GM13976 (cell line): Measurements from ENCODE around the gene KCNAB1.

Experiments used
- DNase-seq: peaks from one replicate; pipeline ENCODE4 v3.0.0; 2012; ENCODE audit warnings: low spot score
- in situ Hi-C: fragments of 300-500 bp; cut with MboI; formaldehyde crosslinking; loops from one replicate; pipeline ENCODE4 v1.12.0; 2022; ENCODE audit warnings: low sequenced_read_pairs, mixed read lengths, inconsistent platforms; ENCODE audit not compliant: unreplicated experiment
- TF ChIP-seq, protein P1 (sequence below): IDR thresholded peaks from 2 replicates; pipeline ENCODE4 v1.5.1; 2012; ENCODE audit warnings: borderline replicate concordance, mild to moderate bottlenecking; ENCODE audit not compliant: insufficient read depth; ENCODE audit errors: extremely low read depth, missing control alignments, control extremely low read depth

The KCNAB1 gene

DNA sequence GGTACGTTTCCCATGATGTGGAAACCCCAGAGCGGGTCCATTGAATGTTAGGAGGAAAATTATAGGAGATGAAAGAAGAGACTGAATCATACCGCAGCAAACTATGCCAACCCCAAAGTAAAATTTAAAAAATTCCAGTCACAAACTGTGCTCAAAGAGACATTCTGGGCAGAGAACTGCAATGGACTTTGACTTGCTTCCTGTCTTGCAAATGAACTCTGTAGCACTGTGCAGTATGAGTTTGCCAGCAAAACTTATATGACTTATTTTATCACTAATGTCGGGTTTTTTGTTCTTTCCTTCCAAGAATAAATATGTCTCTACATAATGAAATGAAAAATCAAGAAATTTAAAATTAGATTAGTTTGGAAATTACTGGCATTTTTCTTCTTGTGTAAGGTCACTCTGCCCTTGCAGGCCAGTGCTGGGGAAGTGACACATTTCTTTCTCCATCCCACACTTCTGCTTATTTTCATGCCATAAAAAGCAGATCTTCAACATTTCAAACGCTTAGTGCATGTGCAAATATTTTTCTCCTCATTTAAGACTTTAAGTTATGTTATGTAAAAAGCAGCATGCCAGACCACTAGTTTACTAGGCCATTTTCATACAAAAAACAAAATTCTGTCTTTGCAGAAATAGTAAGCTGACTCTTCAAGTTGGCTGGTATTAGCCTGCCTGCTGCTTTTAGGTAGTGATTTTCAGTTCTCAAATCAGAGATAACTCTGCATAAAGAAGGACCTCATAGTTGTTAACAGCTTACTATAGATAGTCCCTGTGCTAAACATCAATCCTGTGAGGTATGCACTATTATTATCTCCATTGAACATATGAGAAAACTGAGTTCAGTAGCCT, 466.8 kb downstream of the KCNAB1 start:
- TF ChIP-seq, protein P1, sequence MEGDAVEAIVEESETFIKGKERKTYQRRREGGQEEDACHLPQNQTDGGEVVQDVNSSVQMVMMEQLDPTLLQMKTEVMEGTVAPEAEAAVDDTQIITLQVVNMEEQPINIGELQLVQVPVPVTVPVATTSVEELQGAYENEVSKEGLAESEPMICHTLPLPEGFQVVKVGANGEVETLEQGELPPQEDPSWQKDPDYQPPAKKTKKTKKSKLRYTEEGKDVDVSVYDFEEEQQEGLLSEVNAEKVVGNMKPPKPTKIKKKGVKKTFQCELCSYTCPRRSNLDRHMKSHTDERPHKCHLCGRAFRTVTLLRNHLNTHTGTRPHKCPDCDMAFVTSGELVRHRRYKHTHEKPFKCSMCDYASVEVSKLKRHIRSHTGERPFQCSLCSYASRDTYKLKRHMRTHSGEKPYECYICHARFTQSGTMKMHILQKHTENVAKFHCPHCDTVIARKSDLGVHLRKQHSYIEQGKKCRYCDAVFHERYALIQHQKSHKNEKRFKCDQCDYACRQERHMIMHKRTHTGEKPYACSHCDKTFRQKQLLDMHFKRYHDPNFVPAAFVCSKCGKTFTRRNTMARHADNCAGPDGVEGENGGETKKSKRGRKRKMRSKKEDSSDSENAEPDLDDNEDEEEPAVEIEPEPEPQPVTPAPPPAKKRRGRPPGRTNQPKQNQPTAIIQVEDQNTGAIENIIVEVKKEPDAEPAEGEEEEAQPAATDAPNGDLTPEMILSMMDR, result no peak
- no peak for DNase-seq
- in situ Hi-C loops, result no loop called here

DNA sequence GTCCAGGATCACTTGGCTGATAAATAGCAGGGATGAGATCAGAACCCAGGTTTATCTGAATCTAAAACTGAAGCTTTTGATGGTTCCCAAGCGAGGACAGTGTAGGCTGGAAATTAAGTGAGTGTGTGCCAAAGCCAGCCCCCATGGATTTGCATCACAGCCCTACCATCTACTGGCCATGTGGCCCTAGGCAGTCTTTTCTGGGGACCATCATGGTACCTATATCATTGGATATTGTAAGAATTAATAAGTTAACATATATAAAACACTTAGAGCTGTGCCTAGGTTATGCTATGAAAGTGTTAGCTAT, 467.3 kb downstream of the KCNAB1 start:
- TF ChIP-seq, protein P1, result no peak
- in situ Hi-C loops, result no loop called here
- DNase-seq, result no peak
